HepG2 (cell line): ENCODE data around the gene KRT15. TPM values are rescaled to one million over a fixed set of nuclear protein-coding genes. Genes with fewer than 3 reads are reported as not detected.
A peak's percentile ranks its signal among the peaks of the same experiment; 100 is the strongest.

Experiments
- ATAC-seq: fragments of 200-7000 bp; cut with Tn5 transposase; 3 replicates; pipeline ENCODE4 v1.9.1; 2020; ENCODE audit warnings: mild to moderate bottlenecking, moderate library complexity
- BruUV-seq: library from RNA; stranded (reverse); fragments of 400-500 nt; replicated peaks from 2 replicates; lab custom pipeline; 2021; lab: Mats Ljungman, UMichigan
- CTCF ChIA-PET: fragments of 300-600 bp; formaldehyde crosslinking; extraction: SDS; loops from one replicate; lab custom pipeline; 2021; ENCODE audit warnings: low total read pairs, inconsistent platforms, low intra/inter-chr PET ratio; lab: Yijun Ruan, JAX
- POLR2A ChIA-PET: fragments of 350-600 bp; sonication (Branson Sonifier 250); formaldehyde crosslinking; loops from one replicate; lab custom pipeline; 2020; ENCODE audit warnings: antibody characterized with exemption, inconsistent platforms; lab: Yijun Ruan, JAX
- DNase-seq: peaks from one replicate; pipeline ENCODE4 v3.0.0-alpha.2; 2015; ENCODE audit warnings: low spot score
- FAIRE-seq: peaks from 3 replicates; lab custom pipeline; 2011; peaks lifted over from hg19 to GRCh38; lab: Jason Lieb, UNC
- H2AFZ ChIP-seq: one replicate; pipeline ENCODE4 v1.6.1; 2011; ENCODE audit warnings: low read length, inconsistent platforms
- H3K27ac ChIP-seq: fragments of 300-600 bp; 3 replicates; pipeline ENCODE4 v1.8.0; 2011; ENCODE audit warnings: mixed run types, mild to moderate bottlenecking, mixed read lengths, low read length, inconsistent platforms; ENCODE audit not compliant: insufficient read depth; ENCODE audit errors: extremely low read length
- H3K27me3 ChIP-seq, 2 experiments: fragments of 200-600 bp in 1 of 2; 2 replicates in 1 of 2; 3 replicates in 1 of 2; pipeline versions ENCODE4 v1.6.0 to v1.8.0; 2011; ENCODE audit warnings: low read length in 2 of 2, mild to moderate bottlenecking in 2 of 2, moderate library complexity in 2 of 2, inconsistent platforms in 1 of 2; ENCODE audit not compliant: insufficient read depth in 2 of 2, control insufficient read depth in 1 of 2
- H3K36me3 ChIP-seq, 2 experiments: fragments of 200-600 bp in 1 of 2; replicated peaks in 1 of 2; 2 replicates in 1 of 2; 3 replicates in 1 of 2; pipeline versions ENCODE4 v1.5.1 to v1.8.0; 2011; ENCODE audit warnings: low read length in 2 of 2, inconsistent platforms in 1 of 2; ENCODE audit not compliant: insufficient read depth in 2 of 2, control insufficient read depth in 1 of 2
- H3K4me1 ChIP-seq: 2 replicates; pipeline ENCODE4 v1.5.1; 2012; ENCODE audit warnings: low read length, inconsistent platforms; ENCODE audit not compliant: insufficient read depth
- H3K4me2 ChIP-seq: 2 replicates; pipeline ENCODE4 v1.6.0; 2011; ENCODE audit warnings: low read depth, low read length, inconsistent platforms
- H3K4me3 ChIP-seq, 3 experiments: fragments of 200-600 bp in 1 of 3; sonication (generic), shearing (Covaris generic) in 1 of 3; replicated peaks in 1 of 3; 2 replicates each; pipeline ENCODE4 v1.5.1; 2011 to 2016; ENCODE audit warnings: low read length in 3 of 3, inconsistent platforms in 2 of 3, low read depth in 2 of 3, mild to moderate bottlenecking in 2 of 3, control low read depth in 1 of 3, mixed read lengths in 1 of 3; ENCODE audit not compliant: insufficient read depth in 1 of 3
- H3K79me2 ChIP-seq: one replicate; pipeline ENCODE4 v1.6.1; 2011; ENCODE audit warnings: low read length, inconsistent platforms; ENCODE audit not compliant: insufficient read depth
- H3K9ac ChIP-seq: 2 replicates; pipeline ENCODE4 v1.6.0; 2011; ENCODE audit warnings: mild to moderate bottlenecking, low read depth, low read length, inconsistent platforms; ENCODE audit not compliant: insufficient read depth
- H3K9me3 ChIP-seq: 2 replicates; pipeline ENCODE4 v1.5.1; 2012; ENCODE audit warnings: mild to moderate bottlenecking, low read length
- H4K20me1 ChIP-seq: 2 replicates; pipeline ENCODE4 v1.6.0; 2011; ENCODE audit warnings: inconsistent platforms, mild to moderate bottlenecking, low read length, moderate library complexity; ENCODE audit not compliant: insufficient read depth
- AGO2 ChIP-seq: fragments of 200-400 bp; formaldehyde crosslinking; optimal IDR thresholded peaks from 2 replicates; pipeline ENCODE3; 2017; ENCODE audit warnings: mild to moderate bottlenecking, low read depth, low read length, moderate library complexity
- CEBPG ChIP-seq: IDR thresholded peaks from 2 replicates; pipeline ENCODE4 v1.6.1; 2016
- MEIS2 ChIP-seq: sonication (generic); formaldehyde crosslinking; IDR thresholded peaks from 2 replicates; pipeline ENCODE4 v1.9.0; 2021; ENCODE audit warnings: mild to moderate bottlenecking, missing genetic modification reagents
- MIXL1 ChIP-seq: IDR thresholded peaks from 2 replicates; pipeline ENCODE4 v1.6.1; 2016
- STAT6 ChIP-seq: sonication (generic); formaldehyde crosslinking; IDR thresholded peaks from 2 replicates; pipeline ENCODE4 v1.4.0; 2020; ENCODE audit warnings: missing genetic modification reagents, mild to moderate bottlenecking, borderline replicate concordance
- TBL1XR1 ChIP-seq: fragments of 150-350 bp; IDR thresholded peaks from 2 replicates; pipeline ENCODE4 v1.6.1; 2014; ENCODE audit warnings: borderline replicate concordance, low read length; ENCODE audit not compliant: partially characterized antibody
- TMF1 ChIP-seq: sonication (generic); formaldehyde crosslinking; IDR thresholded peaks from 2 replicates; pipeline ENCODE4 v1.8.1; 2022; ENCODE audit warnings: low read depth, missing genetic modification reagents
- ZNF136 ChIP-seq: sonication (generic); formaldehyde crosslinking; IDR thresholded peaks from 2 replicates; pipeline ENCODE4 v1.8.1; 2022; ENCODE audit warnings: low read depth, mild to moderate bottlenecking, moderate library complexity, missing genetic modification reagents
- ZSCAN30 ChIP-seq: sonication (generic); formaldehyde crosslinking; IDR thresholded peaks from 2 replicates; pipeline ENCODE4 v1.5.0; 2020; ENCODE audit warnings: mild to moderate bottlenecking, missing genetic modification reagents
- WGBS: methylation state at CpG from one replicate; pipeline ENCODE4 v1.1.6; 2017; ENCODE audit warnings: low lambda C conversion rate; 5-methylcytosine and 5-hydroxymethylcytosine counted together
- in situ Hi-C: cut with HindIII; loops from 2 replicates; pipeline ENCODE4 v1.10.0; 2017; ENCODE audit warnings: low pct_unique_long_range_greater_than_20kb; ENCODE audit not compliant: extremely low pct_ligation_motif_present
- intact Hi-C: fragments of 100-400 bp; cut with micrococcal nuclease; formaldehyde crosslinking; loops from one replicate; pipeline ENCODE4 v1.10.0; 2022; ENCODE audit not compliant: unreplicated experiment
- polyA plus RNA-seq, 8 experiments: library from polyadenylated mRNA; depleted of rRNA in 3 of 8; stranded (reverse) in 7 of 8; unstranded in 1 of 8; fragments of >200 nt; fragmentation: Illumina TruSeq in 4 of 8; extraction: Trizol in 4 of 8; gene quantifications; 2 replicates each; pipeline versions ENCODE4 v1.2.1 to v1.2.3, GENCODE V29; 2011 to 2016; ENCODE audit warnings: low read depth in 4 of 8, missing spikeins in 1 of 8, mixed read lengths in 1 of 8; ENCODE audit not compliant: insufficient read depth in 1 of 8
- total RNA-seq, 5 experiments: library from RNA; depleted of rRNA; stranded (reverse); fragments of >200 nt; fragmentation: Illumina TruSeq; extraction: Trizol; gene quantifications; 2 replicates each; pipeline ENCODE4 v1.2.3, GENCODE V29; 2016; ENCODE audit warnings: low read depth in 1 of 5

Gene KRT15
- total and polyA plus RNA-seq, 2 of the 13 experiments (the other 11 are each of a cell fraction or from before 2014, with no cell fraction given) = 0.46 to 0.63 TPM

- Histone ChIP-seq H3K4me3 (no peak overlapping the region; a peak in 1 of 6 replicates), H3K36me3 (no peaks in the 10 kb centered on the region), H4K20me1 (no peaks in the 10 kb centered on the region), H3K4me2 (peak overlapping the region; percentile 36; the same call in 1 of the 2 replicates), H3K9me3 (no peaks in the 10 kb centered on the region), H3K27me3 (peaks cover 2 to 12% of the 10 kb centered on the region in 2 experiments; a peak in 1 of 5 replicates), H3K27ac (no peak overlapping the region), H3K4me1 (peaks cover 70% of the 10 kb centered on the region), H3K79me2 (no peaks in the 10 kb centered on the region), H3K9ac (no peak overlapping the region), H2AFZ (no peak overlapping the region)
- FAIRE-seq (no peak), DNase-seq (no peak), ATAC-seq (no peak)
- in situ Hi-C loops = no loop called here
- WGBS = 33% methylated on average over 7 of the region's 7 CpGs
- ChIA-PET CTCF (no interaction called here), POLR2A (interaction anchor here (0.9 to 1.4 kb wide), 2 partner anchors 9 to 11 kb away, joined by 4 read pairs; partner anchors contain the start of gene KRT19)
- intact Hi-C loops = loop anchor here (10.0 kb wide), 1 partner anchor 123 kb away; no protein-coding TSS in a partner anchor
- TF ChIP-seq TBL1XR1 (no peak), CEBPG (no peak), ZSCAN30 (no peak), TMF1 (CRISPR knock-in tag) (no peak), STAT6 (CRISPR knock-in tag) (no peak), MIXL1 (no peak), AGO2 (no peak), MEIS2 (CRISPR knock-in tag) (no peak), ZNF136 (no peak)
- BruUV-seq = no TSS peak
Measured at GRCh38 chr17:41537614-41537954, 18.9 kb upstream of the KRT15 start.
